Osteoblast (primary cell): ENCODE data around the gene LMNTD2. TPM values are rescaled to one million over a fixed set of nuclear protein-coding genes. Genes with fewer than 3 reads are reported as not detected.

Source experiments
- DNase-seq: peaks from one replicate; pipeline ENCODE4 v3.0.0; 2011; ENCODE audit warnings: low spot score, mixed read lengths; ENCODE audit not compliant: insufficient read length; ENCODE audit errors: missing footprints
- H2AFZ ChIP-seq: 2 replicates; pipeline ENCODE4 v1.6.0; 2011; ENCODE audit warnings: mild to moderate bottlenecking, low read length
- H3K27ac ChIP-seq: 2 replicates; pipeline ENCODE4 v1.5.1; 2011; ENCODE audit warnings: mild to moderate bottlenecking, low read depth, low read length, moderate library complexity
- H3K27me3 ChIP-seq: 2 replicates; pipeline ENCODE4 v1.6.0; 2012; ENCODE audit warnings: mild to moderate bottlenecking, control low read depth, inconsistent platforms, low read length, moderate library complexity; ENCODE audit not compliant: insufficient read depth
- H3K36me3 ChIP-seq: 2 replicates; pipeline ENCODE4 v1.5.1; 2011; ENCODE audit warnings: mild to moderate bottlenecking, low read length, control low read depth, moderate library complexity; ENCODE audit not compliant: insufficient read depth
- H3K4me1 ChIP-seq: 2 replicates; pipeline ENCODE4 v1.5.1; 2011; ENCODE audit warnings: mild to moderate bottlenecking, low read length, control low read depth, moderate library complexity; ENCODE audit not compliant: insufficient read depth
- H3K4me2 ChIP-seq: 2 replicates; pipeline ENCODE4 v1.6.0; 2011; ENCODE audit warnings: mild to moderate bottlenecking, low read length; ENCODE audit not compliant: insufficient read depth
- H3K4me3 ChIP-seq: fragments of 200-600 bp; sonication (generic); 3 replicates; pipeline ENCODE4 v1.5.1; 2012; ENCODE audit warnings: mild to moderate bottlenecking, low read length, inconsistent platforms; ENCODE audit not compliant: insufficient read depth
- H3K79me2 ChIP-seq: 2 replicates; pipeline ENCODE4 v1.6.0; 2012; ENCODE audit warnings: mild to moderate bottlenecking, low read length, control low read depth, inconsistent platforms; ENCODE audit not compliant: insufficient read depth
- H3K9me3 ChIP-seq: 2 replicates; pipeline ENCODE4 v1.5.1; 2011; ENCODE audit warnings: low read depth, low read length, control low read depth
- H4K20me1 ChIP-seq: 2 replicates; pipeline ENCODE4 v1.6.0; 2012; ENCODE audit warnings: mild to moderate bottlenecking, low read length, control low read depth; ENCODE audit not compliant: insufficient read depth
- total RNA-seq: library from RNA; depleted of rRNA; stranded (reverse); fragments of >200 nt; gene quantifications from 2 replicates; pipeline ENCODE4 v1.2.3, GENCODE V29; 2012
- TF ChIP-seq, protein P1 (sequence below): IDR thresholded peaks from 2 replicates; pipeline ENCODE4 v1.5.1; 2011; ENCODE audit warnings: mild to moderate bottlenecking, low read depth, low read length, moderate library complexity; ENCODE audit errors: extremely low read depth

Gene LMNTD2
- total RNA-seq, 1 donor = 0.36 TPM

DNA sequence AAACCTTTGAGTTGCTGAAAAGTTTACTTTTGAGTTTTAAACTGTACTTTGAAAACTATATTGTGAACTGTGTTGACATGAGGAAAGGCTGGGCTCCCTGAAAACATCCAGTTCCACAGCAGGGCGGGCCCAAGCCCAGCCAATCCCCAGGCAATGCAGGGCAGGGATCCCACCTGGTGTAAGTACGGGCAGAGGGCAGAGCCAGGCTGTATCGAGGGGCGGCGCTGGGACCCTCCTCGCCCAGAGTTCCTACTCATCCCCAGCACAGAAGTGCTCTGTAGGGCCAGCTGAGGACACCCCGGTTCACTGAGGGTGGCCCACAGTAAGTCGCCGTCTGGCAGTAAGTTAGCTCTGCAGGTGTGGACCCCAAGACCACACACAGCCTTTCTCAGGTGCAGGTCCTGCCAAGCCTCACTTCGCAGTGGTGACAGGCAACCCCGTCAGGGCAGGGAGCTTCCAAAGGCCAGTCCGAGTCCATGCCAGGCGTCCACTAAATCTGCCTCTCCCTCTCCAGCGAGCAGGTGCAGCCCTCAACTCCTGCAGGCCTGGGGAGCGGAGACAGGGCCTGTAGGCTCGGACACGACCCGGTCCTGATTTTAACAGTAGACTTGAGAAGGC is 6.6 kb upstream of the LMNTD2 start:
- Histone ChIP-seq H4K20me1 (peaks cover 2% of the 10 kb centered on the region), H3K79me2 (no peaks in the 10 kb centered on the region), H3K4me3 (no peak overlapping the region), H3K9me3 (no peaks in the 10 kb centered on the region), H3K4me2 (no peak overlapping the region), H3K36me3 (no peaks in the 10 kb centered on the region), H3K27ac (no peak overlapping the region), H3K27me3 (peaks cover 14% of the 10 kb centered on the region), H2AFZ (no peak overlapping the region), H3K4me1 (peaks cover 2% of the 10 kb centered on the region)
- TF ChIP-seq, protein P1, sequence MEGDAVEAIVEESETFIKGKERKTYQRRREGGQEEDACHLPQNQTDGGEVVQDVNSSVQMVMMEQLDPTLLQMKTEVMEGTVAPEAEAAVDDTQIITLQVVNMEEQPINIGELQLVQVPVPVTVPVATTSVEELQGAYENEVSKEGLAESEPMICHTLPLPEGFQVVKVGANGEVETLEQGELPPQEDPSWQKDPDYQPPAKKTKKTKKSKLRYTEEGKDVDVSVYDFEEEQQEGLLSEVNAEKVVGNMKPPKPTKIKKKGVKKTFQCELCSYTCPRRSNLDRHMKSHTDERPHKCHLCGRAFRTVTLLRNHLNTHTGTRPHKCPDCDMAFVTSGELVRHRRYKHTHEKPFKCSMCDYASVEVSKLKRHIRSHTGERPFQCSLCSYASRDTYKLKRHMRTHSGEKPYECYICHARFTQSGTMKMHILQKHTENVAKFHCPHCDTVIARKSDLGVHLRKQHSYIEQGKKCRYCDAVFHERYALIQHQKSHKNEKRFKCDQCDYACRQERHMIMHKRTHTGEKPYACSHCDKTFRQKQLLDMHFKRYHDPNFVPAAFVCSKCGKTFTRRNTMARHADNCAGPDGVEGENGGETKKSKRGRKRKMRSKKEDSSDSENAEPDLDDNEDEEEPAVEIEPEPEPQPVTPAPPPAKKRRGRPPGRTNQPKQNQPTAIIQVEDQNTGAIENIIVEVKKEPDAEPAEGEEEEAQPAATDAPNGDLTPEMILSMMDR = no peak
- DNase-seq = peak; percentile 87

DNA sequence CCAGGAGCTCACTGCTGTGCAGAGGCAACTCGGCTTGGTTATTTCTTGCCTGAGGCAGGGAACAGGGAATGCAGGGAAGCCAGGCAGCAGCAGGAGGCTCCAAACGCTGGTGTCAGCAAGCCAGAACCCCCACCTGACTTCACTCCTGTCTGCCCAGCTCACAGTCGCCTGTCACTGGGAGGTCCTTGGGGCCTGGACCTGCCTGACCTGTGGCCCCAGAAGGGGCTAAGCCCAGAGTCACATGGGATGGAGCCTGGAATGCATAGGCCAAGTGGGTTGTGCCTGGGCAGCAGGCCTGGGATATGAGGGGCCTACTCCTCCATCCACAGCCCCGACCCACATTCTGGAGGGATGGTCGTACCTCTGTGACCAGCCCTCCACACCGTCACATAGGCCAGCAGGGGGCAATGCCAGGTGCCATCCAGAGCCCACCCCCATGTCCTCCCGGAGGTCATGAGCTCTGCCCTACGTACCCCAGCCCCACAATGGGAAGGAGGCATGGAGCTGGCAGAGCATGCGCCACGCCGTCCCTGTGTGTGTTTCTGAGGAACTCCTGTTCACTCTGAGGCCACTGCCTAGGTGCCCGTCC is 5.5 kb upstream of the LMNTD2 start:
- no peak overlapping the region for H3K4me3 ChIP-seq
- H3K36me3 ChIP-seq = no peaks in the 10 kb centered on the region
- H4K20me1 ChIP-seq = peaks cover 7% of the 10 kb centered on the region
- peaks cover 6% of the 10 kb centered on the region for H3K4me1 ChIP-seq
- H3K79me2 ChIP-seq = no peaks in the 10 kb centered on the region
- DNase-seq = no peak
- H3K9me3 ChIP-seq = no peaks in the 10 kb centered on the region
- peaks cover 14% of the 10 kb centered on the region for H3K27me3 ChIP-seq
- H3K4me2 ChIP-seq = no peak overlapping the region
- H2AFZ ChIP-seq = no peak overlapping the region
- TF ChIP-seq, protein P1 = no peak
- no peak overlapping the region for H3K27ac ChIP-seq

DNA sequence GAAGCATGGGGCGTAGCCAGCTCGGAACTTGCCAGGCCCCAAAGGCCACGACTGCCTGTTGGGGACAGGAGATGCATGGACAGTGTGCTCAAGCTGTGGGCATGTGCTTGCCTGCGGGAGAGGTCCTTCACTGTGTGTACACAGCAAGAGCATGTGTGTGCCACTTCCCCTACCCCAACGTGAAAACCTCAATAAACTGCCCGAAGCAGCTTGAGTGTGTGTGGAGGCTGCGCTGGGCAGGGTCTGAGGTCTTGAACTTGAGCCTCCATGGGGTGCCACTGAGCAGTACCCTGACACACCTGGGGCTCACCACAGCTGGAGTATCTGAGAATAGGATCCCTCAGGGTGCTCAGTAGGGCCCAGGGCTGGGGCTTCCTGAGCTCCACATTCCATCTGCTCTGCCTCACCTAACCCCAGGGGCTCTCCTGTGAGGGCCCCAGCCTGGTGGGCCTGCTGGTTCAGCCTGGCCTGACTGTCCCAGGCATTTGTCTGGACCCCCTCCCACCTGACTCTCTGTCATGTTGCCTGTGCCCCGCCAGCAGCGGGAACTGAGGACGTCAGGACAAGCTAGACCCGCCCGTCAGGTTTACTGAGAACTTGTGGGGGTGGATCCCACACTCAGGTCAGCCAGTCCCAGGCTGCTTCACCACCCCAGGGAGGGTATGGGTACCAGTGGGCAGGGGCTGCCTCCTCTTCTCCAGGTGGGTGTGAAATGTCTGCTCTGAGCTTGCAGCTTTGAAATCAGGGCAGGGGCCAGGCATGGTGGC is 3.5 kb upstream of the LMNTD2 start:
- TF ChIP-seq, protein P1 = no peak

More for the DNA sequence above, 3.5 kb upstream of the LMNTD2 start:
- Histone ChIP-seq H3K4me1 (peaks cover 10% of the 10 kb centered on the region), H3K4me3 (no peak overlapping the region), H3K27ac (no peak overlapping the region), H3K27me3 (peaks cover 11% of the 10 kb centered on the region), H3K9me3 (no peaks in the 10 kb centered on the region), H3K4me2 (no peak overlapping the region), H3K36me3 (no peaks in the 10 kb centered on the region), H2AFZ (no peak overlapping the region), H4K20me1 (peaks cover 7% of the 10 kb centered on the region), H3K79me2 (no peaks in the 10 kb centered on the region)
- peak; percentile 89 for DNase-seq
